ENCODE results near the gene RNFT2. TPM values are rescaled to one million over a fixed set of nuclear protein-coding genes. Genes with fewer than 3 reads are reported as not detected.

The RNFT2 gene
- polyA plus RNA-seq, 1 donor from 2014 or later = 20.6 TPM

- Histone ChIP-seq H3K9ac (ENCODE audit: low read length) (no peak overlapping the region), H3K36me3 (ENCODE audit: insufficient read depth, low read length) (no peaks in the 10 kb centered on the region), H3K9me2 (ENCODE audit: insufficient read depth, low read length) (no peaks in the 10 kb centered on the region), H3K4me3 (ENCODE audit: low read length) (no peak overlapping the region), H3K79me2 (replicated peaks; ENCODE audit: insufficient read depth, low read length) (no peaks in the 10 kb centered on the region), H3K27me3 (ENCODE audit: insufficient read depth, low read depth, low read length) (no peaks in the 10 kb centered on the region), H3F3A (ENCODE audit: insufficient read depth, low read length, poor library complexity, severe bottlenecking) (no peaks in the 10 kb centered on the region), H3K4me2 (ENCODE audit: low read length) (no peak overlapping the region), H2AFZ (ENCODE audit: low read depth, low read length) (no peak overlapping the region), H3K27ac (ENCODE audit: low read length) (no peak overlapping the region), H4K20me1 (ENCODE audit: insufficient read depth) (no peaks in the 10 kb centered on the region), H3K9me3 (ENCODE audit: low read length) (no peaks in the 10 kb centered on the region)
- TF ChIP-seq EZH2 (IDR thresholded peaks at IDR 0.05; ENCODE audit: borderline replicate concordance, insufficient read depth, low read length, poor library complexity, severe bottlenecking) (no peak), TAF1 (IDR thresholded peaks at IDR 0.05; ENCODE audit: low read depth) (no peak), RAD21 (conservative IDR thresholded peaks at IDR 0.05) (no peak), SMC3 (conservative IDR thresholded peaks at IDR 0.05; ENCODE audit: poor library complexity) (no peak), POLR2AphosphoS5 (IDR thresholded peaks at IDR 0.05) (no peak), MXI1 (conservative IDR thresholded peaks at IDR 0.05; ENCODE audit: poor library complexity, severe bottlenecking) (no peak), EP300 (conservative IDR thresholded peaks at IDR 0.05; ENCODE audit: poor library complexity, severe bottlenecking) (no peak), REST (IDR thresholded peaks at IDR 0.05; ENCODE audit: borderline replicate concordance) (no peak), CTCF (IDR thresholded peaks at IDR 0.05; ENCODE audit: poor library complexity, severe bottlenecking) (no peak)
These were observed 27.2 kb downstream of the RNFT2 start for GRCh38 chr12:116765271-116765670.

- TF ChIP-seq REST (IDR thresholded peaks at IDR 0.05; ENCODE audit: borderline replicate concordance) = no peak
- no peak for TF ChIP-seq CTCF (IDR thresholded peaks at IDR 0.05; ENCODE audit: poor library complexity, severe bottlenecking)
- TF ChIP-seq MXI1 (conservative IDR thresholded peaks at IDR 0.05; ENCODE audit: poor library complexity, severe bottlenecking) = no peak
- TF ChIP-seq SMC3 (conservative IDR thresholded peaks at IDR 0.05; ENCODE audit: poor library complexity) = no peak
- TF ChIP-seq EP300 (conservative IDR thresholded peaks at IDR 0.05; ENCODE audit: poor library complexity, severe bottlenecking) = no peak
- no peak for TF ChIP-seq TAF1 (IDR thresholded peaks at IDR 0.05; ENCODE audit: low read depth)
- TF ChIP-seq POLR2AphosphoS5 (IDR thresholded peaks at IDR 0.05) = no peak
- TF ChIP-seq RAD21 (conservative IDR thresholded peaks at IDR 0.05) = no peak
- no peak for TF ChIP-seq EZH2 (IDR thresholded peaks at IDR 0.05; ENCODE audit: borderline replicate concordance, insufficient read depth, low read length, poor library complexity, severe bottlenecking)
- Histone ChIP-seq H3K79me2 (replicated peaks; ENCODE audit: insufficient read depth, low read length) (no peaks in the 10 kb centered on the region), H3F3A (ENCODE audit: insufficient read depth, low read length, poor library complexity, severe bottlenecking) (no peaks in the 10 kb centered on the region), H2AFZ (ENCODE audit: low read depth, low read length) (no peak overlapping the region), H3K36me3 (ENCODE audit: insufficient read depth, low read length) (no peaks in the 10 kb centered on the region), H3K4me2 (ENCODE audit: low read length) (no peak overlapping the region), H3K27me3 (ENCODE audit: insufficient read depth, low read depth, low read length) (no peaks in the 10 kb centered on the region), H3K9me2 (ENCODE audit: insufficient read depth, low read length) (no peaks in the 10 kb centered on the region), H3K9ac (ENCODE audit: low read length) (no peak overlapping the region), H3K9me3 (ENCODE audit: low read length) (no peaks in the 10 kb centered on the region), H4K20me1 (ENCODE audit: insufficient read depth) (no peaks in the 10 kb centered on the region), H3K27ac (ENCODE audit: low read length) (no peak overlapping the region), H3K4me3 (ENCODE audit: low read length) (no peak overlapping the region)
These were observed 28.2 kb downstream of the RNFT2 start for GRCh38 chr12:116766285-116766684.

Data from neural cell (in vitro differentiated cells).